SH-SY5Y (cell line): ENCODE data around the gene PTPRT.

Experiments
- GATA2 ChIP-seq: IDR thresholded peaks from 2 replicates; pipeline ENCODE4 v1.6.1; 2011; ENCODE audit warnings: mild to moderate bottlenecking, low read depth, low read length
- GATA3 ChIP-seq: IDR thresholded peaks from 2 replicates; pipeline ENCODE4 v1.6.1; 2011; ENCODE audit warnings: low read depth, mild to moderate bottlenecking, low read length, moderate library complexity

DNA sequence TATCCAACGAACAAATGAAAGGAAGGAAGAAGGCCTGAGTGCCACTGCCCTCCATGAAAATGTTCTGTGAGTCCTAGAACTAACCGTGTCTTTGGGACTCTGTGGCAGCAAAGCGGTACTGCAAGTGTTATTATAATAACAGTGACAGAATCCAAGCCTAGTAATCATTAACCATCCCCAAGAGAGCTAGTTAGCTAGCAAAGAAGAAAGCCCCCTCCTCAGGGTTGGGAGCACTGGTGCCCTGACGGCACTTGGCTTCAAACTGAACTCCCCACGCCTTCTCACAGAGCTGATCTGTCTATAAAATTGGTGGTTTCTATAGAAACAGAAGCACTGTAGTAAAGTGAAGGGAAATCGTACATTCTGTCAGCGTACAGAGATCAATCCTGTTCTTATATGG is 239.8 kb downstream of the PTPRT start:
- TF ChIP-seq GATA2 (no peak), GATA3 (no peak)
